ENCODE results near the gene C16orf96.

- TF ChIP-seq SMAD3 (CRISPR knock-in tag; IDR thresholded peaks at IDR 0.05; ENCODE audit: borderline replicate concordance) = no peak
- TF ChIP-seq, protein P1, sequence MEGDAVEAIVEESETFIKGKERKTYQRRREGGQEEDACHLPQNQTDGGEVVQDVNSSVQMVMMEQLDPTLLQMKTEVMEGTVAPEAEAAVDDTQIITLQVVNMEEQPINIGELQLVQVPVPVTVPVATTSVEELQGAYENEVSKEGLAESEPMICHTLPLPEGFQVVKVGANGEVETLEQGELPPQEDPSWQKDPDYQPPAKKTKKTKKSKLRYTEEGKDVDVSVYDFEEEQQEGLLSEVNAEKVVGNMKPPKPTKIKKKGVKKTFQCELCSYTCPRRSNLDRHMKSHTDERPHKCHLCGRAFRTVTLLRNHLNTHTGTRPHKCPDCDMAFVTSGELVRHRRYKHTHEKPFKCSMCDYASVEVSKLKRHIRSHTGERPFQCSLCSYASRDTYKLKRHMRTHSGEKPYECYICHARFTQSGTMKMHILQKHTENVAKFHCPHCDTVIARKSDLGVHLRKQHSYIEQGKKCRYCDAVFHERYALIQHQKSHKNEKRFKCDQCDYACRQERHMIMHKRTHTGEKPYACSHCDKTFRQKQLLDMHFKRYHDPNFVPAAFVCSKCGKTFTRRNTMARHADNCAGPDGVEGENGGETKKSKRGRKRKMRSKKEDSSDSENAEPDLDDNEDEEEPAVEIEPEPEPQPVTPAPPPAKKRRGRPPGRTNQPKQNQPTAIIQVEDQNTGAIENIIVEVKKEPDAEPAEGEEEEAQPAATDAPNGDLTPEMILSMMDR (IDR thresholded peaks at IDR 0.05) = no peak
- TF ChIP-seq ATF1 (CRISPR knock-in tag; IDR thresholded peaks at IDR 0.05) = no peak
- TF ChIP-seq SP1 (CRISPR knock-in tag; conservative IDR thresholded peaks at IDR 0.05) = no peak
- TF ChIP-seq ARID4B (CRISPR knock-in tag; IDR thresholded peaks at IDR 0.05; ENCODE audit: borderline replicate concordance) = no peak
- TF ChIP-seq, protein P2, sequence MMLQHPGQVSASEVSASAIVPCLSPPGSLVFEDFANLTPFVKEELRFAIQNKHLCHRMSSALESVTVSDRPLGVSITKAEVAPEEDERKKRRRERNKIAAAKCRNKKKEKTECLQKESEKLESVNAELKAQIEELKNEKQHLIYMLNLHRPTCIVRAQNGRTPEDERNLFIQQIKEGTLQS (CRISPR knock-in tag; conservative IDR thresholded peaks at IDR 0.05) = no peak
These were observed 27.8 kb downstream of the C16orf96 start for GRCh38 chr16:4583906-4584305.

Data from WTC11 (cell line).